ENCODE measurements around the gene CLDN19.
"Not testable (repeated sequence)": the region's sequence is repeated elsewhere in the genome, so short reads cannot be mapped to it uniquely, and the experiment has no call there.

GRCh38 chr1:42722403-42722802 lies 17.6 kb downstream of the CLDN19 start:
- TF ChIP-seq, protein P1, sequence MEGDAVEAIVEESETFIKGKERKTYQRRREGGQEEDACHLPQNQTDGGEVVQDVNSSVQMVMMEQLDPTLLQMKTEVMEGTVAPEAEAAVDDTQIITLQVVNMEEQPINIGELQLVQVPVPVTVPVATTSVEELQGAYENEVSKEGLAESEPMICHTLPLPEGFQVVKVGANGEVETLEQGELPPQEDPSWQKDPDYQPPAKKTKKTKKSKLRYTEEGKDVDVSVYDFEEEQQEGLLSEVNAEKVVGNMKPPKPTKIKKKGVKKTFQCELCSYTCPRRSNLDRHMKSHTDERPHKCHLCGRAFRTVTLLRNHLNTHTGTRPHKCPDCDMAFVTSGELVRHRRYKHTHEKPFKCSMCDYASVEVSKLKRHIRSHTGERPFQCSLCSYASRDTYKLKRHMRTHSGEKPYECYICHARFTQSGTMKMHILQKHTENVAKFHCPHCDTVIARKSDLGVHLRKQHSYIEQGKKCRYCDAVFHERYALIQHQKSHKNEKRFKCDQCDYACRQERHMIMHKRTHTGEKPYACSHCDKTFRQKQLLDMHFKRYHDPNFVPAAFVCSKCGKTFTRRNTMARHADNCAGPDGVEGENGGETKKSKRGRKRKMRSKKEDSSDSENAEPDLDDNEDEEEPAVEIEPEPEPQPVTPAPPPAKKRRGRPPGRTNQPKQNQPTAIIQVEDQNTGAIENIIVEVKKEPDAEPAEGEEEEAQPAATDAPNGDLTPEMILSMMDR (IDR thresholded peaks at IDR 0.05): not testable (repeated sequence)
- not testable (repeated sequence) for TF ChIP-seq POLR2A (IDR thresholded peaks at IDR 0.05)
